NCI-H2081 treated with DMSO at 0.1 percent for 48 hours (cell line): ENCODE measurements around the gene CLEC10A.
"Not testable (repeated sequence)": the region's sequence is repeated elsewhere in the genome, so short reads cannot be mapped to it uniquely, and the experiment has no call there.

Experiments
- DNase-seq: peaks from one replicate; lab custom pipeline; 2025; lab: John Stamatoyannopoulos, UW

The CLEC10A gene, protein sequence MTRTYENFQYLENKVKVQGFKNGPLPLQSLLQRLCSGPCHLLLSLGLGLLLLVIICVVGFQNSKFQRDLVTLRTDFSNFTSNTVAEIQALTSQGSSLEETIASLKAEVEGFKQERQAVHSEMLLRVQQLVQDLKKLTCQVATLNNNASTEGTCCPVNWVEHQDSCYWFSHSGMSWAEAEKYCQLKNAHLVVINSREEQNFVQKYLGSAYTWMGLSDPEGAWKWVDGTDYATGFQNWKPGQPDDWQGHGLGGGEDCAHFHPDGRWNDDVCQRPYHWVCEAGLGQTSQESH

DNA sequence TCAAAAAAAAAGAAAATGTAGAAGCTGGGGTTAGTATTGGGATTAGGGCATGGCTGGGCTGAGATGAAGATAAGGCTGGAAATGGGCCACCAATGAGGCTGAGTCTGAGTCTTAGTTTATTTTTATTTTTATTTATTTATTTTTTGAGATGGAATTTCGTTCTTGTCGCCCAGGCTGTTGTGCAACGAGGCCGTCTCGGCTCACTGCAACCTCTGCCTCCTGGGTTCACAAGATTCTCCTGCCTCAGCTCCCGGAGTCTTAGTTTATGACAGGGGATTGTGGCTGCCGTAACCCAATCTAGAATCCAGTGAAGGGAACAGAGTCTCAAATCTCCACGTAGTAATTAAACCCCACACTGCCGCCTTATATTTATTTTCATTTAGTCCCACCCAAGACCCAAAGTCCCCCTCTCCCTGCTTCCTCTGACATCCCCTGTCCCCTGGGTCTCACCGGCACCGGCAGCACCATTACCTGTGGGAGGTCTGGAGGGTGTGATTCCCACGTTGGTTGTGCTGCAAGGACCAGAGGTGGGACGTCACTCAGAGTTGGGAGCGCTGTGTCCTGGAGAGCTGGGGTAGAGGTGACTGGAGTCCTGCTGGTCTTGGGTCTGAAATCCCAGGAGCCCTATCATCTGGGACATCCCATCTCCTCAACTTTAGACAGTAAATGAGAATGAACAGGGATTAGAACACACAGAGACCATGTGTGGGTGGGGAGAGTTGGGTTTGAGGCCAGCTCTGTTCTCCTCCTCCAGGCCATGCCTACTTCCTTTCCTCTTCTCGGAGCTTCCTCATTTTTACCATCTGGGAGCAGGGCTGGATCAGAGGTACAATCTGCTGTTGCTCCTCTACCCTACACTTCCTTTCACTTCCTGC lies at the start of gene CLEC10A:
Gene CLEC10A, minus strand, starts transcription at position 671 of the 875 bp plus-strand sequence. CDS start 1,439 bp downstream, outside the sequence.
- no peak for DNase-seq

DNA sequence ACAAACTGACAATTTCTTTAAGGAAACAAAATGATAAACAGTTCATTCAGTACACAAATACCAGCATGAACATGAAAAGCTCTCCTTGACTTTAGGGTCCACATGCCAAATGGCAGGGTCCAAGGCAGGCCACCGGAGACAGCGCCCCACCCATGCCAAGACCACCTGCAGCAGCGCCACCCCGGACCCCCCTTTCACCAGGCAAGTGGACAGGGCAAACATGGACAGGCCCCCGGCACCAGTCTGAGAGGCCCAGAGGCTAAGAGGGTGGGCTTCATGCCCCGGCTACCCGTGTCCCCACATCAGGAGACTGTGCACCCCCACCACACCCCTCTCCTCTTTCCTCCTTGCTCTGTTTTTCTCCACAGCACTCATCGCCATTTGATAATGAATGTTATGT lies 49.3 kb upstream of the CLEC10A start:
- no peak for DNase-seq

DNA sequence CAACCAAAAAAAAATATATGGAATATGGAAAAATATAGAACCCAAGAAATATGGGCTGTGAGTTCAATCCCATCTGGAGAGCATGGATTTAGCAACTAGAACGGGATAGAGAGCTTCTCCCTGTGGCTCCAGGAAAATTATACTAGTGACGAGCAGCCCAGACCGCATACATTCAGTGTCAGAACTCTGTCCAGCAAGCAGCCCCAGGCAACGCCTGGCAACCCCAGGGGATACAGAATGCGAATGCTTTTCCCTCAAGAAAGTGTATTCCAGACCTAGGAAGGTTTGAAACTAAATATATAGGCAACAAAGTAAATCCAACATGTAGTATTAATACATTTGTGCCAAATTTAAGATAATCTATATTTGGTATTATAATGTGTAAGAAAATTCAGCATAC lies 48.1 kb upstream of the CLEC10A start:
- DNase-seq: no peak

DNA sequence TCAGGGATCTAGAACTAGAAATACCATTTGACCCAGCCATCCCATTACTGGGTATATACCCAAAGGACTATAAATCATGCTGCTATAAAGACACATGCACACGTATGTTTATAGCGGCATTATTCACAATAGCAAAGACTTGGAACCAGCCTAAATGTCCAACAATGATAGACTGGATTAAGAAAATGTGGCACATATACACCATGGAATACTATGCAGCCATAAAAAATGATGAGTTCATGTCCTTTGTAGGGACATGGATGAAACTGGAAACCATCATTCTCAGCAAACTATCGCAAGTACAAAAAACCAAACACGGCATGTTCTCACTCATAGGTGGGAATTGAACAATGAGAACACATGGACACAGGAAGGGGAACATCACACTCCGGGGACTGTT lies 47.5 kb upstream of the CLEC10A start:
- DNase-seq: not testable (repeated sequence)

DNA sequence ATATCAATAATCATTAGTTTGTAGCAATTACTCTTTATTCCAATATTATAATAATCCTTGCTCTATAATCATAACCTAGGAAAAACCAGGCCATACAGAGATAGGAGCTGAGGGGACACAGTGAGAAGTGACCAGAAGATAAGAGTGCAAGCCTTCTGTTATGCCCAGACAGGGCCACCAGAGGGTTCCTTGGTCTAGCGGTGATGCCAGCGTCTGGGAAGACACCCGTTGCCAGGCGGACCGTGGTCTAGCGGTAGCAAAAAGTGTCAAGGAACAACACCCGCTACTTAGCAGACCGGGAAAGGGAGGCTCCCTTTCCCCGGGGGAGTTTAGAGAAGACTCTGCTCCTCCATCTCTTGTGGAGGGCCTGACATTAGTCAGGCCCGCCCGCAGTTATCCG lies 46.3 kb upstream of the CLEC10A start:
- DNase-seq: not testable (repeated sequence)

DNA sequence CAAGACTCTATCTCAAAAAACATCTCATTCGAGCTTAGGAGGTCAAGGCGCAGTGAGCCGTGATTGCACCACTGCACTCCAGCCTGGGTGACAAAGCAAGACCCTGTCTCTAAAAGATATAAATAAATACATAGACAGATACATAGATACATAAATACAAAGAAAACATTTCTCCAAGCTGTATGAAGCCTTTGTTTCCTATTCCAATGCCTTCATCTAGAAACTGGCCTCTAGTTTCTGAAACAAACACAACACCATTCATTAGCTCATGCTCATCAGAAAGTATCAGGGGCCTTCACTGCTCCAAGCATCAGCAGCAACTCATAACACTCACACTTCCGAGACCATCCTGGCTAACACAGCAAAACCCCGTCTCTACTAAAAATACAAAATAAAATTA lies 44.9 kb upstream of the CLEC10A start:
- DNase-seq: no peak

DNA sequence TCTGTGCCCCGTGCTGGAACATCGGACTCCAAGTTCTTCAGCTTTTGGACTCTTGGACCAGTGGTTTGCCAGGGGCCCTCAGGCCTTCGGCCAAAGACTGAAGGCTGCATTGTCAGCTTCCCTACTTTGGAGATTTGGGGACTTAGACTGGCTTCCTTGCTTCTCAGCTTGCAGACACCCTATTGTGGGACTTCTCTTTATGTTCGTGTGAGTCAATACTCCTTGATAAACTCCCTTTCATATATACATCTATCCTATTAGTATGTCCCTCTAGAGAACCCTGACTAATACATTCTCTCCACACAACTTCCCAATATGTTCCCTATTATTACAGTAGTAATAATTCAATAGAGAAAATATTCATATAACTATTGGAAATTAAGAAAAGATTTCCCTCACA lies 43.8 kb upstream of the CLEC10A start:
- DNase-seq: no peak

DNA sequence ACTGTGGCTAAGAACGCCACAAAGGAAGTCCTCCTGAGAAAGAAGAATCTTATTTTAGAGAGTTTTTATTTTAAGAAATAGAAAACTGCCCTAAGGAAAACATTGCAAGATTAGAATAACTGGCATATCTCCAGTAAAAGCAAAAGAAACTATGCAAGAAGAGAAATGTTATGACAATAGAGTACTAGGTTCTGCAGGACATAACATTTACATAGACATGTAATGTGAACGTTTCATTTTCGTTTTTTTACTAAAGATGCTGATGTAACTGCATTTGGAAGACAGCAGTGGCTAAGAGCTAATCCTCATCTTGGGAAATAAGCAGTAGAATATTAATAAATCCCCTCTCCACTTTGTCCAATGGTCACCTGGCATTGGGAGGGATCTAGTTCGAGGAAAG lies 42.3 kb upstream of the CLEC10A start:
- DNase-seq: no peak

DNA sequence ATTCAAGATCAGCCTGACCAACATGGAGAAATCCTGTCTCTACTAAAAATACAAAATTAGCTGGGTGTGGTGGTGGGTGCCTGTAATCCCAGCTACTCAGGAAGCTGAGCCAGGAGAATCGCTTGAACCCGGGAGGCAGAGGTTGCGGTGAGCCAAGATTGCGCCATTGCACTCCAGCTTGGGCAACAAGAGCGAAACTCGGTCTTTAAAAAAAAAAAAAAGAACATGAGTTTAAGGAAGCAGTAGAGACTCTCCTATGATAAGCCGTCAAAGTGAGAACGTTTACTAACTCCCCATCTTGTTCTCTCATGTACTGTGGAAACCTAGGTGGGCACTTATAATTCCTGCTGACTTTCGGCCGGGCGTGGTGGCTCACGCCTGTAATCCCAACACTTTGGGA lies 40.6 kb upstream of the CLEC10A start:
- not testable (repeated sequence) for DNase-seq

DNA sequence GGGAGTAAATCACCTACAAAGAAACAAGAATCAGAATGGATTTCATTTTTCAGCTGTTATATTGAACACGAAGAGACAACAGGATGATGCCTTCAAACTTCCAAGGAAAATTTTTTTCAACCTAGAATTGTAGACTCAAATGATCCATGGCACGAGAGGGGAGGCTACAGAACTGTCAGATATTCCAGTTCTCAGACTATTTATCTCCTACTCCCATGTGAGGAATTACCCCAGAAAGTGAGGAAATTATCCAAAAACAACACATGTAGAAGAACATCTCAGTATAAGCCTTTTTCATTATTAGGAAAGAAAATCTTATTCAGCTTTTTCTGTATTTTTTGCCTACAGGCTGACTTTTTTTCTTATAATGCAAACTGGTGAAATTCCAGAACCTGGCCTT lies 40.1 kb upstream of the CLEC10A start:
- DNase-seq: no peak

DNA sequence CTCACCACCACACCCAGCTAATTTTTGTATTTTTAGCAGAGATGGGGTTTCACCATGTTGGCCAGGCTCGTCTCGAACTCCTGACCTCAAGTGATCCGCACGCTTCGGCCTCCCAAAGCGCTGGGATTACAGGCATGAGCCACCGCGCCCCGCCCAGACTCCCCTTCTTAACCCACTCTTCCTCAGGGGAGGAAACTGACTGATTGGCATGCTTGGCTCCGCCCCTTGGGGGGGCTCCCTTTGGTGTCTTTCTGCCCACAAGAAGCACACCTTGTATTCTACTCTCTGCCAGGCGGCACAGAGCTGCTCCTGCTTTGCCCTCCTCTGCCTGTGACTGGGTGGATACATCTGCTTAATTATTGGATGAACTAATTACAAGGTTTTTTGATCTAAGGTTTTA lies 39.3 kb upstream of the CLEC10A start:
- DNase-seq: no peak

DNA sequence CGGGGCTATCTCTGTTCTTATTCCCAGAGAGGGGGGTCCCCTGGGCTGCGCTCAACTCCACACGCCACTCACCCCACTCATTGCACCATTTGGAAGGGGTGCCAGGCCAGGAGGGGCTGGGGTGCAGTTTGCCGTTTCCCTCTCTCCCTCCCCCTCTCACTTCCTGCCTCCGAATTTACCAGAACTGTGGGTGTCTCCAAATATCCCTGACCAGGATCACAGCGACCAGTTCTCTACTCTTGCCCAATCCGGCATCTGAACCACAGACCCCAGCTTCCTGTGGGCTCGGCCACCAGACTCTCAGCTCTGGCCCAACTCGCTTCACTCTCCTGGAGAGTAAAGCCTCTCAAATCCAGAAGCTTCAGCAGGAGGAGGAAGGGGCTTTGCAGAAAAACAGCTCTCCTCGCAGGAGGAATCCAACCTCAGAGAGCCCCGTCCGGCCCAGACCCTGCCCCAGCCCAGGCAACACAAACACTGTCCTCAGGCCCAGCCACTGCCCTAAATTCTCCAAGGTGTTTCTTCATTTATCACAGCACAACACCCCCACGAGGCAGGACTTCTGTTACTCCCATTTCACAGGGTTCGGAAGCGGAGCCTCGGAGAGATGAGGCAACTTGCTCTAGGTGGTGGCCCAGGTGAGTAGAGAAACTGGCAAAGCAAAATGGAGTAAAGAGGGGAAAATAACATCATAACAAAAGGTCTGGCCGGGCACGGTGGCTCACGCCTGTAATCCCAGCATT lies 35.0 kb upstream of the CLEC10A start:
- DNase-seq: no peak

DNA sequence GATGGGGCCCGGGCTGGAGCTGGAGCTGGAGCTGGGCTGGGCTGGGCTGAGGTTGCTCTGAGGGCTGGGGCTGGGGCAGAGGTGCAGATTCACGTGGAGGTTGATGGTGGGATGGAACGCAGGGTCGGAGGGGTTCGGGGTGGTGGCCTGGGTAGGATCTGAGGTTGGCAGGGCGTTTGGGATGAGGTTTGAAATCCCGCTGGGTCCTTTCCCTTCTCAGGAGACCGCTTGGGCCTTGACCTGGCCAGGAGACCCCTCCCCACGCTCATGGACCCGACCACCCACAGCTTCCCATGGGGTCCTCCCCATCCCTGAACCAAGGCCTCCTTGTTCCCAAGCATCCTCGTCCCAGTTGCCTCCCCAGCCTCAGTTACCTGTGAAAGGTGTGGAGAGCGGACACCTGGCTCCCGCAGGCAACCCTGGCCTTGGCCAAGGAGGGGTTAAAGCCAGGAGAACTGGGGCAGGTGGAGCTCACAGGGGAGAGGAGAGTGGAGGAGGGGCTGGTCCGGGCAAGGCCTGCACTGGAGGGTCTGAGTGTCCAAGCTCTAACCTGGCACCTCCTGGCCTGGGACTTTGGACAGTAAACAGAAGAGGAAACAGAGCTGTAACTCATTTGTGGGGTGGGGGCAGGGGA lies 34.3 kb upstream of the CLEC10A start, which contains the start of gene ASGR2:
Gene ASGR2, minus strand, starts transcription at position 582 of the 634 bp plus-strand sequence. CDS start 582 bp downstream, outside the sequence.
- DNase-seq: no peak

DNA sequence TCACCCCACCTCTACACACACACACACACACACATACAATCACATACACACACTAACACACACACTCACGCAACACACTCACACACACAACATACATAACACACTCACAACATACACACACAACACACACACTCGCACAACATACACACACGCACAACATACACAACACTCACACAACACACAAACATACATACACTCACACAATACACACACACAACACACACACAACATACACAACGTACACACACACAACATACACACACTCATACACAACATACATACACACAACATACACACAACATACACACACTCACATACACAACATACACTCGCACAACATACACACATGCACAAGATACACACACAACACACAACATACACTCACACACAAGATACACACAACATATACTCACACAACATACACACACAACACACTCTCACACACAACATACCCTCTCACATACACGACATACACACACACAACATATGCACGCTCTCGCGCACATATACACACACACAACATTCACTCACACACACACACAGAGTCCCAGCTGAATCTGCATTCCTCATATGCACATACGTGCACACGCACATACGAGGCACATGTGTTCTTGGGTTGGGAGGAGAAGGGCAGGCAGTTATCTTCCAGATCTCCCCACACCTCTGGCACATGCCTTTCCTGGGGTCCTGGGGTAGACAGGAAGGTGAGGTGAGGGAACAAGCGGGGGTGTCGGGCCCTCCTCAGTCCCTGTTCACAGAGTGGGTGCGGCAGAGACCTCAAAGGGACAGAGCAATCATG lies 33.4 kb upstream of the CLEC10A start:
- no peak for DNase-seq

DNA sequence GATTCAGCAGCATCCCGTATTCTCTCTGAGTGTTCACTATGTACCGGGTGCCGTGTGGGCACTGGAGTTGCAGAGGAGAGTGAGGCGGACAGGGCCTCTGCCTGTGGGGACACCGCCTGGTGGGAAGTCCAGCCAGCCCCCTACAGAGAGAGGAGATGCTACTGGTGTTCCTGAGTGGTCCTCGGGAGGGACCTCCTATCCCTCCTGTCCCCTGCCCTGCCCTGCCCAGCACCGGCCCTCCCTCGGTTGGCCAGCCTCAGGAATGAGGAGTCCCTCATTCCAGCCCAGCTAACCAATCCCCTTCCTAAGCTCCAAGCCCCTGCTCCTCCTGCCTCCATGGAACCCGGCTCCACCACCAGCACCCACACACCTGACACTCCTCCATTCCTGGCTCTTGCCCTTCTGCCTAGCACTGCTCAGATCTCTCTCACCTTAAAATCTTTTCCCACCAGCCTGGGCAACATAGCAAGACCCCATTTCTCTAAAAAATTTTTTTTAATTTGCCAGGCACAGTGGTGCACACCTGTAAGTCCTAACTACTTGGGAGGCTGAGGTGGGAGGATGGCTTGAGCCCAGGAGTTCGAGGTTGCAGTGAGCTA lies 32.6 kb upstream of the CLEC10A start:
- DNase-seq: no peak

DNA sequence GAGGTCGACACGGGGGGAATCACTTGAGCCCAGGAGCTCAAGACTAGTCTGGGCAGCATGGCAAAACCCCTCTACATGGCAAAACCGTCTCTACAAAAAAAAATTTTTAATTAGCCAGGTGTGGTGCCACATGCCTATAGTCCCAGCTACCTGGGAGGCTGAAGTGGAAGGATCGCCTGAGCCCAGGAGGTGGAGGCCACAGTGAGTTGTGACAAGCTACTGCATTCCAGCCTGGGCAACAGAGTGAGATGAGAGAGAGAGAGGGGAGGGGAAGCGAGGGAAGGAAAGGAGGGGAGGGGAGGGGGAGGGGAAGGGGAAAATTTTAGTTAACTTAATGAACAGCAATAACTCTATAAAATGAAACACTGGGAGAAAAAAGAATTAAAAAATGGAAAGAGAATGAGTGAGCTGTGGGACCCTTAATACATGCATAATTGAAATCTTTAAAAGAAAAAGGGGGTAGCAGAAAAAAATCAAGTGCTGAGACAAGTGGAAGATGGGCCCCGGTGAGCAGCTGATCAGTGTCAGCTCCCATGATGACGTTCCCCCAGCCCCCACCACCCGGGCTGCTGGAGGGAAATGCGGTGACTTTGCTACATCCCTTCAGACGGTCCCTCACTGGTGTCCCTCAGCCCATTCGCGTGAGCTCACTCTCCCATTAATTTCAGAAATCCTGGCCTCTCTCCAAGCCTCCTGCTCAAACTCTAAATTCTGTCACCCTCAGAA lies 31.9 kb upstream of the CLEC10A start:
- DNase-seq: no peak

DNA sequence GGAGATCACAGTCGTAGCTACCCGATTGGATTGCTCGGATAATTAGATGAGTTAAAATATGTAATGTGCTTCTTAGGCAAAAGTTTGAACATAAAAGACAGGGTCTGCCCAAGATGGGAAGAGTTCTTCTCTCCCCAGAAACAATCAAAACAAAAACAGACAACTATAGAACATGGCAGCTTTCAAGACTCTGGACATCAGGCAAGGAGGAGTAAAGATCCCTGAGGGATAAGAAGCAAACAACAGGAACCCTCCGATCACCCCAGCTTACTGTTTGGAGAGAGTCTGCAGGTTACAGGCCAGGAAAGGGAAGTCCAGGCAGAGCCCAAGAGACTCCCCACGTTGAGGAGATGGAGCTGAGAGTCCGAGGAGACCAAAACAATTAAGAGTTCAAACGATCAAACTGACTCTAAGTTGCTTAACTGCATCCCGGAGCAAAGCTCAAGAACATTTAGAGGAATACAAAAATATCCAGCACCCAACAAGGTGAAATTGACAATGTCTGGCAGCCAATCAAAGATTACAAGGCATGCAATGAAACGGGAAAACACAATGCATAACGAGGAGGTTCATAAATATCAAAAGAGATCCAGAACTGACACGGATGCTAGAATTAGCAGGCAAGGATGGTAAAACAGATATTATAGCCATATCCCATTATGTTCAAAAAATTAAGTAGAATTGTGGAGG lies 30.7 kb upstream of the CLEC10A start:
- no peak for DNase-seq

DNA sequence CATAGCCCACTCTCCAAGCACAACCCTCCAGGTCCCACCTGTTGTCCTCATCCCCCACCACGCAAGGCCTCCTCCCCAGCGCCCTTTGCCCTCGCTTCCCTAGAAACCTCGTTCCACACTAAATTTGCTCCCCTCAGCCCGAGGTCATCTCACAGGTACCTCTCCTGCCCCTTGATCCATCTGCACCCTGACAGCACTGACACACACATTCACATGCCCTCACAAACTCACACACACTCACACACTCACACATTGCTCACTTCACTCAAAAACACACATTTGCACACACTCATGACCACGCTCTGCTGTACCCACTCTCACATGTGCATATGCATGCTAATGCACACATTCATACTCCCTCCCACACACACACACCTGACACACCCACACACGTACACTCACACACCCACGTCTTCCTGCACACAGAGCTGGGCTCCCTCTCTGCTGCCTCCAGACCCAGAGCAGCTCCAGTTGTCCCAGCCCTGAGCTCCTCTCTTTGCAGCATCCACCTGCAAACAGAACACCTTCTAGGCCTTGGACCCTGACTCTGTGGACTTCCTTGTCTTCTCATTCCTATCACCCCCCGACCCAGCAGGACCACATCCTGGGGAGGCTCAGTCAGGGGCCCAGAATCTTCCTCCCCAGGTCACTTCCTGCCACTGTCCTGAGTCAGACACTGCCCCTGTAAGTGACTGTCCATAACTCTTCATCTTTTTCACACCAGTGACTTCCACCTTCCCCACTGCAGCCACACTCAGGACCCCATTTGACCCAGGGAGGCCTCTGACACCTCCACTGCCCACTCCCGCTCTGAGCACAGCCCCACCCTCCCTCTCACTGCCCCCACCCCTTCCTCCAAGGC lies 29.6 kb upstream of the CLEC10A start:
- no peak for DNase-seq

DNA sequence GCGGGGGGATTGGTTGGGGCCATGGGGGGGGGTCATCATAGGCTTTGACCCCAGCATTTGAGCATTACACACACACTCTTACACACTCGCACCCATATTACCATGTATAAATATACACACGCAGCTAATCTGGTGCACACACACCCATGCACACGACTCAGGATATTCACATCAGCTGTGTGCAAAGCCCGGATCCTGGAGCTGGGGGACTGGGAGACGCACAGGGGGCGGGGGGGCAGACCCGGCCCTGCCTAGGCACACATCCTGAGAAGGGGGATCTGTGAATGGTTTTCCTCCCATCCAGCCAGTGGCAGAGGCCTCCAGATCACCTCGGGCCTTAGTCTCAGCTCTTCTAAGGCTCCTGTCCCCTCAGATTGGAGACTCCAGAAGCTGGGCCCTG lies 28.9 kb upstream of the CLEC10A start:
- no peak for DNase-seq
